G401 (cell line): ENCODE results near the gene FMO3. TPM values are rescaled to one million over a fixed set of nuclear protein-coding genes. Genes with fewer than 3 reads are reported as not detected.
A peak's percentile ranks its signal among the peaks of the same experiment; 100 is the strongest.

Source experiments
- DNase-seq: peaks from one replicate; pipeline ENCODE4 v3.0.0-alpha.2; 2015; ENCODE audit warnings: low spot score
- in situ Hi-C: cut with HindIII; loops from 2 replicates; pipeline ENCODE4 v1.10.0; 2016; ENCODE audit warnings: low sequenced_read_pairs, mixed read lengths
- total RNA-seq: library from RNA; depleted of rRNA; stranded (reverse); fragments of >200 nt; shearing (Covaris generic); gene quantifications from 2 replicates; pipeline ENCODE4 v1.2.3, GENCODE V29; 2014; rRNA removed

Gene FMO3
- total RNA-seq, 1 experiment from 2014 or later, result not detected

GRCh38 chr1:171142416-171143385 lies 52.0 kb downstream of the FMO3 start:
- in situ Hi-C loops, result no loop called here
- peak; percentile 3 for DNase-seq

GRCh38 chr1:171150156-171150555 lies 59.5 kb downstream of the FMO3 start:
- no peak for DNase-seq
- in situ Hi-C loops, result no loop called here

GRCh38 chr1:171152549-171152948 lies 61.8 kb downstream of the FMO3 start:
- in situ Hi-C loops, result no loop called here
- DNase-seq, result no peak

- no peak for DNase-seq
- in situ Hi-C loops, result no loop called here
These were observed 64.8 kb downstream of the FMO3 start for GRCh38 chr1:171155484-171155883.

- DNase-seq, result no peak
- in situ Hi-C loops, result no loop called here
These were observed 67.4 kb downstream of the FMO3 start for GRCh38 chr1:171158096-171158495.

- no peak for DNase-seq
- in situ Hi-C loops, result no loop called here
These were observed 67.8 kb downstream of the FMO3 start for GRCh38 chr1:171158551-171158950.

GRCh38 chr1:171159148-171159547 lies 68.4 kb downstream of the FMO3 start:
- no peak for DNase-seq
- in situ Hi-C loops, result no loop called here

- no peak for DNase-seq
- in situ Hi-C loops, result no loop called here
These were observed 69.5 kb downstream of the FMO3 start for GRCh38 chr1:171160211-171160610.

- in situ Hi-C loops, result no loop called here
- DNase-seq, result no peak
These were observed 70.1 kb downstream of the FMO3 start for GRCh38 chr1:171160639-171161354.

GRCh38 chr1:171161431-171161830 lies 70.7 kb downstream of the FMO3 start:
- no peak for DNase-seq
- in situ Hi-C loops, result no loop called here

GRCh38 chr1:171166361-171166760 lies 75.7 kb downstream of the FMO3 start:
- in situ Hi-C loops, result no loop called here
- no peak for DNase-seq

Other genes starting within 250 kb of the FMO3 start
- not detected in 2 replicates for gene MROH9, start 155.4 kb upstream of the FMO3 start, total RNA-seq
- 0.14 and 0.25 TPM in 2 replicates for gene FMO2, start 94.4 kb downstream of the FMO3 start, total RNA-seq
- 83.2 and 83.8 TPM in 2 replicates for gene FMO1, start 157.6 kb downstream of the FMO3 start, total RNA-seq
- gene FMO4, start 223.3 kb downstream of the FMO3 start, total RNA-seq, result 7.4 and 12.8 TPM in 2 replicates